GM12865 (cell line): ENCODE data around the gene CERS2.

Source experiments
- DNase-seq: peaks from one replicate; pipeline ENCODE4 v3.0.0; 2010; ENCODE audit warnings: low read depth
- H3K4me3 ChIP-seq: 2 replicates; pipeline ENCODE4 v1.5.1; 2011; ENCODE audit warnings: mild to moderate bottlenecking, low read depth, low read length, control low read depth
- CTCF ChIP-seq: IDR thresholded peaks from 2 replicates; pipeline ENCODE4 v1.5.1; 2011; ENCODE audit warnings: low read length, control low read depth, low read depth, inconsistent platforms; ENCODE audit not compliant: insufficient read depth; ENCODE audit errors: missing control alignments

The CERS2 gene

GRCh38 chr1:150985179-150985825 lies 10.7 kb upstream of the CERS2 start:
- TF ChIP-seq CTCF, result no peak
- no peak for DNase-seq

DNA sequence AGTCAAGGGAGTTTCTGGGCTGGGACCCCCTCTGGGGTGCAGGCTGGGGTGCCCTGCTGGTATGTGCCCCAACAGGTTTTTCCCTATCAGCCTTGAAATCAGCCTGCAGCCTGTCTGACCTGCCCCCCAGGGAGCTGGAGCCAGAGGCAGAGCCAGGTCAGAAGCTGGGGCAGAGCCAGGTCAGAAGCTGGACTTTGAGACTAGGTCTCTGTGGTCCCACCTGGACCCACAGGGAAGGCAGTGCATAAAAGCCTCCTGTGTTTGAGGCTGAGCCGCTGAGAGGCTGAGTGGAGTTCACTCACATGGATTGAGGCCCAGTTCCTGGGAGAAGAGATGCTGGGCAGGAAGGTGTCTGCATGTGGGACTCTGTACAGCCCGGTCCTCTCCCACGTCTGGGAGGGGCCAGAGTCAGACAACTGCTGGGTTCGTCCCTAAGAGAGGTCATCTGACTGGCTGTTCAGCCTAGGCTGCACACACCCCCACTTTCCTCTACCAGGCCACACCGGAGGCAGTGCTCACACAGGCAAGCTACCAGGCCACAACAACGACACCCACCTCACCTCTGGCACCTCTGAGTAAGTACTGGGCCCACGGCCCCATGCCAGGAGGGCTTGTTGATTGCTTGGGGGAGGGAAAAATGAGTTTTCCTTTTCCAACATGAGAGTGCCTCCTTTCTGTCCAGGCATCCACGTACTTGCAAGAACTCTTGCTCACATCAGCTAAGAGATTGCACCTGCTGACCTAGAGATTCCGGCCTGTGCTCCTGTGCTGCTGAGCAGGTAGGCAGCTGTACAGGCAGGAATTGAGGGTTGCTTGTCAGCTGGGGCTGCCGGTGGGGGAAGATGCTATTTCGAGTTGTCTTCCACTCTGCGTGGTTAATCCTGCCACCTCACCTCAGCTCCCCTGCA lies 7.4 kb upstream of the CERS2 start, which contains the start of gene ANXA9:
ANXA9 (plus strand) TSS at position 488 of the 908 bp plus-strand sequence. CDS start 814 bp downstream, outside the sequence.
- TF ChIP-seq CTCF, result no peak
- H3K4me3 ChIP-seq, result no peak within 1 kb of the TSS
- DNase-seq, result no peak

More at GRCh38 chr1:150985179-150985825, 10.7 kb upstream of the CERS2 start:
- no peak overlapping the region for H3K4me3 ChIP-seq

- H3K4me3 ChIP-seq, result no peak overlapping the region
- DNase-seq, result no peak
Observed at GRCh38 chr1:150981177-150981804, 6.7 kb upstream of the CERS2 start.

GRCh38 chr1:150979092-150980056 lies 4.7 kb upstream of the CERS2 start:
- no peak overlapping the region; the same call in 1 of the 2 replicates for H3K4me3 ChIP-seq
- DNase-seq, result peak; percentile 92
- peak; percentile 100 for TF ChIP-seq CTCF

More at GRCh38 chr1:150981177-150981804, 6.7 kb upstream of the CERS2 start:
- TF ChIP-seq CTCF, result no peak

GRCh38 chr1:150976879-150977694 lies 2.5 kb upstream of the CERS2 start:
- no peak for TF ChIP-seq CTCF
- DNase-seq, result peak; percentile 36
- H3K4me3 ChIP-seq, result no peak overlapping the region

GRCh38 chr1:150976401-150976821 lies 1.8 kb upstream of the CERS2 start:
- no peak for TF ChIP-seq CTCF
- no peak for DNase-seq
- H3K4me3 ChIP-seq, result no peak overlapping the region
